H7 (cell line): Measurements from ENCODE around the gene GGTLC3. TPM values are rescaled to one million over a fixed set of nuclear protein-coding genes. Genes with fewer than 3 reads are reported as not detected.
"Not testable (repeated sequence)": the region's sequence is repeated elsewhere in the genome, so short reads cannot be mapped to it uniquely, and the experiment has no call there.

ENCODE experiments used
- DNase-seq: peaks from one replicate; pipeline ENCODE4 v3.0.0; 2012
- H3K27me3 ChIP-seq: 2 replicates; pipeline ENCODE4 v1.6.0; 2011; ENCODE audit warnings: mild to moderate bottlenecking, low read length; ENCODE audit not compliant: control insufficient read depth, insufficient read depth
- H3K36me3 ChIP-seq: replicated peaks from 2 replicates; pipeline ENCODE4 v1.5.1; 2011; ENCODE audit warnings: low read length; ENCODE audit not compliant: control insufficient read depth, insufficient read depth
- H3K4me3 ChIP-seq: 2 replicates; pipeline ENCODE4 v1.5.1; 2011; ENCODE audit warnings: low read depth, mild to moderate bottlenecking, control low read depth, low read length, moderate library complexity; ENCODE audit not compliant: insufficient read depth
- total RNA-seq: library from RNA; depleted of rRNA; stranded (reverse); fragments of >200 nt; shearing (Covaris generic); gene quantifications from 2 replicates; pipeline ENCODE4 v1.2.3, GENCODE V29; 2014; rRNA removed

The GGTLC3 gene
- total RNA-seq, 1 experiment from 2014 or later, result not detected

DNA sequence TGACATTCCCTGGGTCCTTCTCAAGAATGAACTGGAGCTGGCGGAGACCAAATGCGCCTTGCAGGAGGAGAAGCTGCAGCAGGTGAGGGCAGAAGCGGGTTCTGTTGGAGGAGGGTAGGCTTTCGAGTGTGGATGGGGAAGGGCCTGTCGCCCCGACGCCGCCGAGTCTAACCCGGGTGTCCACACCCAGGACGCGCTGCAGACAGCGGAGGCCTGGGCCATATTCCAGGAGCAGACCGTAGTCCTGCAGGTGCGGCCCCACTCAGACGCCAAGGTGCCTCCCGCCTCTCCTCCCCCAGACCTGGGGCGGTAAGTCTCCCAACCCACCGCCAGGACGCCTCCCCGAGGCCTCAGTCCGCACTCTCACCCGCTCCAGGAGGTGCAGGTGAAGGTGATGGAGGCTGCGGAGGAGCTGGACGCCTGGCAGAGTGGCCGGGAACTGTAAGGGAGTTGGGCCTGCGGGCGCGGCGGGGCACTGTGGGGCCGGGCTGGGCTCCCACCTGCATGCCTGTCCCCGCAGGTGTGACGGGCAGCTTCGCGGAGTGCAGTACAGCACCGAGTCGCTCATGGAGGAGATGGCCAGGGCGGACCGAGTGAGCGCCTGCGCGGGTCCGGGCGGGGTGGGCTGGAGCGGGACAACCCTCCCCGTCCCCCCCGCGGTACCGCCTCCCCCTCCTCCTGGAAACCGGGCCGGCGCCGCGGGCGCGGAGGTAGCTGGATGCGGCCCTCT lies 11.6 kb upstream of the GGTLC3 start:
- not testable (repeated sequence) for H3K27me3 ChIP-seq, H3K36me3 ChIP-seq, DNase-seq, H3K4me3 ChIP-seq

DNA sequence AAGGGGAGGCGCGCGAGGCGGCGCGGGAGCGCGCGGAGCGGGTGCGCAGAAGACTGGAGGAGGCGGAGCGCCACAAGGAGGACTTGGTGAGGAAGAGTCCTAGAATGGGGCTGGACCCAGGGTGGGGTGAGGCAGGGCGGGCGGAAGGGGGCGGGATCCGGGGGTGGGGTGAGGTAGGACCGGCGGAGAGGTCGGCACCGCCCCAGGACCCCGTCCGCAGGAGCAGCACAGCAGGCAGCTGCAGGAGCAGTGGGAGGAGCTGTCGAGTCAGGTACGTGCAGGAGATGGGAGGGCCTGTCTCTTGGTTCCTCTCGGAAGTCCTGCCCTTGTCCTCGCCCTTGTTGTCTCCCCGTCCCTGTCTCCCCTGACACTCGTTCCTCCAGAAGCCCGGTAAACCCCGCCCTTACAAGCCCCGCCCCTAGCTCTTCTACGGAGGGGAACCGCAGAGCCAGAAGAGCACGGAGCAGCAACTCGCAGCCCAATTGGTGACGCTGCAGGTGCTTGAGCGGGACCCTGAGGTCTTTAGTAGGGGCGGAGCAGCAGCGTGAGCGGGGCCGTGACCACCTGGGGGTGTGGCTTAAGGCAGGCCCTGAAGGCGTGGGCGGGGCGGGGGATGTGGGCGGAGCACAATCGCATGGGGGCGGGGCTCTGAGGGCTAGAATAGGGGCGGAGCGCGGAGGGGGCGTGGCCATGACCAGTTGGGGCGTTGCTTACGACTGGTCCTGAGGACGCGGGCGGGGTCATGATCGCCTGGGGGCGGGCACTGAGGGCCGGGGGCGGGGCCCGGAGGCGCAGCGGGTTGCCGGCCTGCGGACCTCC lies 10.8 kb upstream of the GGTLC3 start:
- not testable (repeated sequence) for DNase-seq, H3K27me3 ChIP-seq, H3K36me3 ChIP-seq, H3K4me3 ChIP-seq

DNA sequence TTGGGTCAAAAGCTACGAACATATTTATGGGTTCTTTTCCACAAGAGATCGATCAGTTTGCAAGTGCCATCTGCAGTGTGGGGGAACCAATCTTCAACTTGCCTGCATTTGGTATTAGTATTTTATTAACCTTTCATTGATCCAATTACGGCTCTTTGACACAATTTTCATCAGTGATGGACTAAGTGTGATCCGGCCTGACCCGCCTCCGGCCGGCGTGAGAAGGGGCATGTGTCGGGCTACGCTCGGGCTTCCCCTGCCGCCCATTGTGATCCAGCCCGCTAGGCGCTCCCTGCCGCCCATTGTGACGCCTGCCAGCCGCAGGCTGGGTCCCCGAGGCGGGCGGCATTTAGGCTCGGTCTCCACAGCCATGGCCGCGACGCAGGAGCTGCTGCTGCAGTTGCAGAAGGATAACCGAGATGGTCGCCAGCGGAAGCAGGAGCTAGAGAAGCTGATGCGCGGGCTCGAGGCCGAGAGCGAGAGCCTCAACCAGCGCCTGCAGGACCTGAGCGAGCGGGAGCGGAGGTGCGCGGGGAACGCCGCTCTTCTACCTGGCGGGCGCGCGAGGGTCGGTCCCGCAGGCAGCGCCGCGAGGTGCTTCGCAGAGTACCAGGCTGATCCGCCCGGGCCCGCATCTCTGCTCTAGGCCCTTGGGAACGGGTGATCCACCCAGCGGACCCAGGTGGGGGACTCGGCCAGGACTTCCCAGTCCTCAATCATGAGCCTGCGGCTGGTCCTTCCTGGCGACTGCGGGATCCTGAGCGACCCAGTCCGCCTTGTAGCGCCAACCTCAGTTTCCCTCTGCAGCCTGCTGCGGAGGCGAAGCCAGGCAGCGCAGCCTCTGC lies 10.0 kb upstream of the GGTLC3 start, which contains the start of gene TMEM191B:
TMEM191B (plus strand) TSS at position 51 of the 845 bp plus-strand sequence; CDS start at position 230, 179 bp downstream.
- not testable (repeated sequence) for H3K27me3 ChIP-seq, H3K4me3 ChIP-seq, DNase-seq, H3K36me3 ChIP-seq

DNA sequence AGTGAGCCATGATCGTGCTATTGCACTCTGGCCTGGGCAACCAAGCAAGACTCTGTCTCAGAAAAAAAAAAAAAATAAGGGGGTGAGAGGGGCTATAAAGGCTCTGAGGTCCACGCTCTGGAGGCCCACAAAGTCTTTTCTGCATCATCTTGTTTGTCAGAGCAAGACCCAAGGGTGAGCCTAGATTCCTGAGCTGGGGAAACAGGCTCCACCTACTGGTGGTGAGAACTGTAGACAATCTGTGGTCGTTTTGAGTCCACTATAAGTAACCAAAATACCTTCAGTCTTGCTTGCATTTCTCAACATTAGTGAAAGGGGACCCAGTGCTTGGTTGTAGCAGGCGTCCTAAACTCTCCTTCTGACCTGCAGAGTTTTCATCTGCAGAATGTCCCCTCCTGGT lies 5.4 kb upstream of the GGTLC3 start:
- not testable (repeated sequence) for DNase-seq, H3K27me3 ChIP-seq, H3K36me3 ChIP-seq, H3K4me3 ChIP-seq

DNA sequence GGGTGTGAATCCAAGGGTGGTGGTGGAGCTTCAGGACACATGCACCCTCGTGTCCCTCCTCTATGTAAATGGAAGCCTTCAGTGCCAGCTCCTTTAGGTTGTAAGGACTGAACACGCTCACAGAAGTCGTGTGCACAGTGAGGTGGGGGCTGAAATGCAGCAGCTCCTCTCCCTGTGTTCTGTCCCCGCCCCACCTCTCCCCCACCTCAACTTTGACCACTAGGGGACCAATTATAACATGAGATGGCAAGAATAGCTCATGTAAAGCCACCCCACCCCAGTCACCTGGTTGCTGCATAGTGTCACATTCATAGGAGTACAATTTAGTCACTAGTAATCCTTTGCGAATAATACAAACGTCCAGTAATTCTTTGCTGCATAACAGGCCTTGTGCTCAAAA lies 4.8 kb upstream of the GGTLC3 start:
- H3K4me3 ChIP-seq, DNase-seq, H3K27me3 ChIP-seq, H3K36me3 ChIP-seq: not testable (repeated sequence)

DNA sequence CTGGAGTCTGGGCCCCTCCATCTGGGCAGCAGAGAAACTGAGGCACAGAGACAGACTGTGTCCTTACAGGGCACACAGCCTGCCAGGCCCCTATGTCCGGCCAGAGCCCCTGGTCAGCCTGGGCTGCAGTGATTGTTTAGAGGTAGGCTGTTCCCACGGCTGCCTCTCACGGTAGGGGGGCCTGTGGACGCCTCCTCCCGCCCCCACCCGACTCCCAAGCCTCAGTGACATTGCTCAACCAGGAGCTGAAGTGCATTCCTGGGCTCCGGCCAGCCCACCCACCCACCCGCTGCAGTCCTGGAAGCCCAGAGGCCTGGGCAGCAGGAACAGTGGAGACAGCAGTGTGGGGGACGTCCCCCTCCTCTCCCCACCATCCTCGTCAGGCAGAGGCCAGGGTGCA lies 4.5 kb downstream of the GGTLC3 start:
- DNase-seq, H3K36me3 ChIP-seq, H3K27me3 ChIP-seq, H3K4me3 ChIP-seq: not testable (repeated sequence)

DNA sequence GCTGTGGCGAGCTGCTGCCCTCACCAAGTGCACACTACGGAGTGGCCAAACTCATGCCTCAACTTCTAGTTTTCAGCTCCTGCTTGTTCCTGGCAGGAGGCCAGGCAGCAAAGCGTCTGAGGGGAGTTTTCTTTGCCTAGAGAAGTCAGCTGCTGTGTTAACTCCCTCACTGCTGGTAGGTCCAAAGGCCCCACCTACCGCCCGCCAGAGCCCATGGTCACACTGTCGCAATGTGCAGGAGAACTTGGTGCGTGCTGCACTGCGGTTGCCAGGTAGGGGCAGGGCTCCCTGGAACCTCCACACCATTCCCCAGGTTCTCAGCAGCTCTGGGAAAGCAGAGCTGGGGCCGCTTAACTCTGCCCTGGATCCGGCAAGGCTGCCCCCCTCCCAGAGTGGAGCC lies 5.6 kb downstream of the GGTLC3 start:
- DNase-seq, result not testable (repeated sequence)

DNA sequence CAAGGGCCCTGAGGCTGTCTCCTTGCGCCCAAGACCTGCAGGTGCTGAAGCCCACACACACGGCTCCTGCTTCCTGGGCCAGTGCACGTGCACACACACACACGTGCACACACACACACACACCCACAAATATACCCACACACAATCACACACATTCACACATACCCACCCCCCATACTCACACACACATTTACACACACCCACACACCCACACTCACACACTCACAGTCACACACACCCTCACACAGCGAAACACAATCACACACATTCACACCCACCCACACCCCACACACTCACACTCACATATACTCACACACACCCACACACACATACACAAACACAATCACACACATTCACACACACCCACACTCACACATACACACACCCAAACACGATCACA lies 6.6 kb downstream of the GGTLC3 start:
- not testable (repeated sequence) for H3K27me3 ChIP-seq, H3K4me3 ChIP-seq, DNase-seq, H3K36me3 ChIP-seq

More for the DNA sequence above, 5.6 kb downstream of the GGTLC3 start:
- not testable (repeated sequence) for H3K4me3 ChIP-seq, H3K36me3 ChIP-seq, H3K27me3 ChIP-seq

DNA sequence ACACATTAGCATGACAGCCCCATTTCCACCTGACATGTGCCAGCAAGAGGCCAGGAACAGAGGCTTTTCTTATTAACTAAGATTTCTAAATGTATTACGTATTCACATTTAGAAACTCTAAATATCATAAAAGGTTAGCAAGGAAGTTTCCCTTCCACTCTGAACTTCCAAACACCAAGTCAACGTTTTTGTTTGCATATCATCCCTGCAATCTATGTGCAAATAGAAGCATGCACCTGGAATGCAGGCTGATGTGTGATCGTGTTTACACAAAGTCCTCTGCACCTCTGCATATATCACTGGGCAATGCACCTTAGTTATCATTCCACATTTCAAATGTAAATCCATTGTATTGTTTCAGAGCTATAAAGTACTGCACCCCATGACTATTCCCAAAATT lies 21.7 kb downstream of the GGTLC3 start:
- not testable (repeated sequence) for DNase-seq, H3K27me3 ChIP-seq, H3K36me3 ChIP-seq, H3K4me3 ChIP-seq

Other genes with a start within 250 kb of the GGTLC3 start
- 0.66 and 1.1 TPM in 2 replicates for gene TMEM191B, start 9.6 kb upstream of the GGTLC3 start, total RNA-seq
- gene RIMBP3, start 93.8 kb upstream of the GGTLC3 start, total RNA-seq, result 1.7 and 2.2 TPM in 2 replicates